NB4 (cell line): Measurements from ENCODE around the gene PROSER2.

ENCODE experiments used
- DNase-seq: peaks from one replicate; pipeline ENCODE4 v3.0.0; 2010; ENCODE audit warnings: low read depth
- H3K4me3 ChIP-seq: one replicate; pipeline ENCODE4 v1.5.1; 2011; ENCODE audit warnings: mild to moderate bottlenecking, low read depth, low read length, moderate library complexity
- MYC ChIP-seq: IDR thresholded peaks from 2 replicates; pipeline ENCODE4 v1.6.1; 2011; ENCODE audit warnings: low read depth, low read length
- POLR2A ChIP-seq: IDR thresholded peaks from 2 replicates; pipeline ENCODE4 v1.6.1; 2011; ENCODE audit warnings: mild to moderate bottlenecking; ENCODE audit not compliant: insufficient read length; ENCODE audit errors: extremely low read depth
- TF ChIP-seq, protein P1 (sequence below): IDR thresholded peaks from one replicate; pipeline ENCODE4 v1.5.1; 2012; ENCODE audit warnings: low read depth, low read length
- TF ChIP-seq, protein P2 (sequence below): IDR thresholded peaks from 2 replicates; pipeline ENCODE4 v1.6.1; 2011; ENCODE audit warnings: low read depth, low read length

The PROSER2 gene

DNA sequence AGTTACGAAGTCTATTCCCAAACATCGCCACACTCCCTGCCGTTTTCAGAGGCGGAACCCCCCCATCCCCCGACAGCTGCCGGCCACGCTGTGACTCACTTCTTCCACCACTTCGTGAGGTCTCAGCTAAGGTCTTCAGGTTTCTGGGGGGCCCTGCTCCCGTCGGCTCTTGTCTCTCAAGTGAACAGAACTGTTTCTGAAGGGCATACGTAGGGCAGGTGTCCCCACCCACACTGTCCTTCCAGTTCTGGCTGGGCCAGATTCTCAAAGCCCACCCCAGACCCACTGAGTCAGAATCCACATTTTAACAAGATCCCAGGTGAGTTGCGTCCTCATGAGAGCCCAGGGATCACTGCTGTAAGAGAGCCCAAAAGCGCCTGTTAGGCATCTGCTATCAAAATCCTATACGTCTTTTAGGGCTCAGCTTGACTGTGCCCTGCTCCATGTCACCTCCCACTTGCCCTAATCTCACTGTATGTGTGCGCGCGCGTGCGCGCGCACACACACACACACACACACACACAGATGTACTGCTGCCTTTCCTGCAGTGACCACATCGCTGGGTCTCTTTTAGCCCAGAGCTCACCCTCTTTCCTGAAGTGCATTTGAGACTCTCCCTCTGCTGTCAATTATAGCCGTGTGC lies 78.8 kb downstream of the PROSER2 start:
- peak; percentile 51 for DNase-seq
- TF ChIP-seq, protein P1, sequence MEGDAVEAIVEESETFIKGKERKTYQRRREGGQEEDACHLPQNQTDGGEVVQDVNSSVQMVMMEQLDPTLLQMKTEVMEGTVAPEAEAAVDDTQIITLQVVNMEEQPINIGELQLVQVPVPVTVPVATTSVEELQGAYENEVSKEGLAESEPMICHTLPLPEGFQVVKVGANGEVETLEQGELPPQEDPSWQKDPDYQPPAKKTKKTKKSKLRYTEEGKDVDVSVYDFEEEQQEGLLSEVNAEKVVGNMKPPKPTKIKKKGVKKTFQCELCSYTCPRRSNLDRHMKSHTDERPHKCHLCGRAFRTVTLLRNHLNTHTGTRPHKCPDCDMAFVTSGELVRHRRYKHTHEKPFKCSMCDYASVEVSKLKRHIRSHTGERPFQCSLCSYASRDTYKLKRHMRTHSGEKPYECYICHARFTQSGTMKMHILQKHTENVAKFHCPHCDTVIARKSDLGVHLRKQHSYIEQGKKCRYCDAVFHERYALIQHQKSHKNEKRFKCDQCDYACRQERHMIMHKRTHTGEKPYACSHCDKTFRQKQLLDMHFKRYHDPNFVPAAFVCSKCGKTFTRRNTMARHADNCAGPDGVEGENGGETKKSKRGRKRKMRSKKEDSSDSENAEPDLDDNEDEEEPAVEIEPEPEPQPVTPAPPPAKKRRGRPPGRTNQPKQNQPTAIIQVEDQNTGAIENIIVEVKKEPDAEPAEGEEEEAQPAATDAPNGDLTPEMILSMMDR: no peak
- TF ChIP-seq POLR2A (no peak), MYC (no peak)
- TF ChIP-seq, protein P2, sequence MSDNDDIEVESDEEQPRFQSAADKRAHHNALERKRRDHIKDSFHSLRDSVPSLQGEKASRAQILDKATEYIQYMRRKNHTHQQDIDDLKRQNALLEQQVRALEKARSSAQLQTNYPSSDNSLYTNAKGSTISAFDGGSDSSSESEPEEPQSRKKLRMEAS: no peak
- no peak overlapping the region for H3K4me3 ChIP-seq

DNA sequence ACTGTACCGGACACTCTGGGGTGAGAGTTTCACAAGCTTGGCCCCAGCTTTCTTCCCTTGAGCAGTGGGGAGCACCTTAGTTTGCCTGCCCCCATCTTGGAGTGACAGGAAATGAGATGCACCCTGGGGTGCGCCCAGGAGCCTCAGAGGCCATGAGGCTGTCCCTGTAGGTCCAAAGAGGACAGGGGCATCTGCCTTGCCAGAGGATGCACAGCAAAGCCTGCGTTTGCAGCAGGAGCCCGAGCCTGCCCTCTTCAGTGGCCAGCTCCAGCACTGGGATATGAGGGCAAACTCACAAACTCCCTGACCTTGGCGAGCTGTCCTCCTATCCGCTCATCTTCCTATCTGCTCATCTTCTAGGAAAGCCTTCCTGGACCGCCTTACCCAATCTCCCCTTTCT lies 79.5 kb downstream of the PROSER2 start:
- TF ChIP-seq POLR2A (no peak), MYC (no peak)
- TF ChIP-seq, protein P2: no peak
- TF ChIP-seq, protein P1: no peak
- H3K4me3 ChIP-seq: no peak overlapping the region
- no peak for DNase-seq

GRCh38 chr10:11906714-11907113 lies 83.6 kb downstream of the PROSER2 start:
- no peak overlapping the region for H3K4me3 ChIP-seq
- TF ChIP-seq, protein P2: no peak
- TF ChIP-seq, protein P1: no peak
- TF ChIP-seq MYC: no peak
- no peak for TF ChIP-seq POLR2A
- no peak for DNase-seq

- no peak overlapping the region for H3K4me3 ChIP-seq
- no peak for DNase-seq
- TF ChIP-seq, protein P2: no peak
- TF ChIP-seq MYC (no peak), POLR2A (no peak)
- TF ChIP-seq, protein P1: no peak
These were observed 84.8 kb downstream of the PROSER2 start for GRCh38 chr10:11907914-11908313.

GRCh38 chr10:11908536-11908935 lies 85.4 kb downstream of the PROSER2 start:
- no peak overlapping the region for H3K4me3 ChIP-seq
- TF ChIP-seq POLR2A: no peak
- TF ChIP-seq, protein P2: no peak
- TF ChIP-seq MYC: no peak
- DNase-seq: no peak

GRCh38 chr10:11908991-11909390 lies 85.8 kb downstream of the PROSER2 start:
- TF ChIP-seq, protein P2: no peak
- TF ChIP-seq, protein P1: no peak
- TF ChIP-seq POLR2A: no peak
- TF ChIP-seq MYC: no peak
- no peak overlapping the region for H3K4me3 ChIP-seq
- no peak for DNase-seq
